Endodermal cell (in vitro differentiated cells): ENCODE results near the gene CDK2AP2. TPM values are rescaled to one million over a fixed set of nuclear protein-coding genes. Genes with fewer than 3 reads are reported as not detected.

ENCODE experiments used
- DNase-seq: peaks from one replicate; pipeline ENCODE4 v3.0.0-alpha.2; 2017
- H3K27ac ChIP-seq: 2 replicates; pipeline ENCODE4 v1.5.1; 2013; ENCODE audit warnings: mild to moderate bottlenecking, low read depth, low read length, moderate library complexity
- H3K27me3 ChIP-seq: 2 replicates; pipeline ENCODE4 v1.6.1; 2013; ENCODE audit warnings: mild to moderate bottlenecking, low read length, moderate library complexity; ENCODE audit not compliant: insufficient read depth, control insufficient read depth, poor library complexity, severe bottlenecking
- H3K36me3 ChIP-seq: 2 replicates; pipeline ENCODE4 v1.7.0; 2013; ENCODE audit warnings: mild to moderate bottlenecking, low read length, moderate library complexity; ENCODE audit not compliant: control insufficient read depth, insufficient read depth
- H3K4me1 ChIP-seq: one replicate; pipeline ENCODE4 v1.7.0; 2013; ENCODE audit warnings: low read length; ENCODE audit not compliant: control insufficient read depth, insufficient read depth
- H3K4me3 ChIP-seq: 2 replicates; pipeline ENCODE4 v1.5.1; 2013; ENCODE audit warnings: mild to moderate bottlenecking, low read length, moderate library complexity
- H3K9ac ChIP-seq: 2 replicates; pipeline ENCODE4 v1.6.1; 2013; ENCODE audit warnings: mild to moderate bottlenecking, low read length, moderate library complexity; ENCODE audit not compliant: poor library complexity, severe bottlenecking; ENCODE audit errors: extremely low read depth
- H3K9me3 ChIP-seq: 2 replicates; pipeline ENCODE4 v1.6.1; 2013; ENCODE audit warnings: mild to moderate bottlenecking, low read length, moderate library complexity; ENCODE audit not compliant: control insufficient read depth
- H3K27ac Mint-ChIP-seq: 2 replicates; pipeline ENCODE4 v1.8.0; 2020; ENCODE audit warnings: mixed read lengths
- H3K27me3 Mint-ChIP-seq: 2 replicates; pipeline ENCODE4 v1.8.0; 2021; ENCODE audit warnings: mild to moderate bottlenecking, mixed read lengths; ENCODE audit not compliant: insufficient read depth
- H3K36me3 Mint-ChIP-seq: 2 replicates; pipeline ENCODE4 v1.8.0; 2020; ENCODE audit warnings: low read depth, mixed read lengths
- H3K4me1 Mint-ChIP-seq: 2 replicates; pipeline ENCODE4 v1.8.0; 2020; ENCODE audit warnings: mixed read lengths
- H3K4me3 Mint-ChIP-seq: 2 replicates; pipeline ENCODE4 v1.8.0; 2020; ENCODE audit warnings: mild to moderate bottlenecking, moderate library complexity, mixed read lengths
- H3K9me3 Mint-ChIP-seq: 2 replicates; pipeline ENCODE4 v1.8.0; 2020; ENCODE audit warnings: mild to moderate bottlenecking, mixed read lengths
- CTCF ChIP-seq: fragments of 200-600 bp; sonication (generic); conservative IDR thresholded peaks from 2 replicates; pipeline ENCODE4 v1.5.0; 2021; ENCODE audit warnings: antibody characterized with exemption, mild to moderate bottlenecking
- WGBS, 2 experiments: methylation state at CpG; one replicate each; pipeline versions ENCODE4 v1.1.5 to v1.1.7; 2013; ENCODE audit warnings: missing lambda C conversion rate in 2 of 2, mixed read lengths in 1 of 2; ENCODE audit not compliant: insufficient coverage in 1 of 2, insufficient read length in 1 of 2; 5-methylcytosine and 5-hydroxymethylcytosine counted together
- total RNA-seq, 2 donors: library from RNA; stranded (reverse); fragmentation: NEBNext Ultra II Directional in 1 of 2; extraction: Animal tissue kit (Norgen Biotek cat#: 25700) in 1 of 2; gene quantifications; 2 replicates in 1 of 2; 3 replicates in 1 of 2; pipeline ENCODE4 v1.2.1, GENCODE V29; 2021

CDK2AP2 gene
- total RNA-seq, 2 donors from 2014 or later: 30.6 to 47.6 TPM

DNA sequence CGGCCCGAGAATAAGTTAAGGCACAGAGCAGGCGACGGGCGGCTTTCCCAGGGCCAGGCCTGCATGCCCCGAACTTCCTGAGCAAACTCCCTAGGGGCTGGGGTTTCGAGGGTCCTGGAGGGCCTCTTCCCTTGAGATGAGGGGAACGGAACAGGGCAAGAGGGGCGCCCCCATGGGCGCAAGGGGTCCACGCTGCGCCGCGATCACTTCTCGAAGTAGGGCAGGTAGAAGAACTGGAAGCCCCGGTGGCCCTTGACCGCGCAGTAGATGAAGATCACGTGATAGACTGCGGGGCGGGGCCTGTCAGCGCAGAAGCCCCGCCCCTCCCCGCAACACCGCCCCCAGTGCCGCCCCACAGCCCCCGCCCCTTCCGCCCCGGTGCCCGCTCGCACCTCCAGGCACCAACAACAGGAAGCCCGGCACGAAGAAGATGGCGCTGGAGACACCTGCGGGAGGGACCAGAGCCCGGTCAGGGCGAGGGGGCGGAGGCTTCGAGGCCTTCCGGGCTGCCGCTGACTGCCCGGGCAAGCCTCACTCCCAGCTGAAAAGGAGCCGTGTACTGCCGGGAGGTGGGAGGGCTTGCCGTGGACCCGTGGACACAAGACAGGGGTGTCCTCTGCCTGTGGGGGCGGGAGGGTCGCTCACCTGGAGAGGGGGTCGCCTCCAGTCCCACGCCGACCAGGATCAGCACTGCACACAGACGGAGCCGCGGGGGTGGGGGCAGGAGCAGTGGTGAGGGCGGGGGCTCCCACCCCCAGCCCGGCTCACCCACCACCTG lies 43.4 kb downstream of the CDK2AP2 start:
- H3K9me3 Mint-ChIP-seq: no peaks in the 10 kb centered on the region
- Histone ChIP-seq H3K4me3 (peak overlapping the region; percentile 92), H3K9me3 (no peaks in the 10 kb centered on the region), H3K27ac (peak overlapping the region; percentile 70), H3K4me1 (no peaks in the 10 kb centered on the region), H3K27me3 (no peaks in the 10 kb centered on the region), H3K9ac (peak overlapping the region; percentile 83), H3K36me3 (no peaks in the 10 kb centered on the region)
- peak; percentile 98 for DNase-seq
- H3K27ac Mint-ChIP-seq: peak overlapping the region; percentile 91
- H3K36me3 Mint-ChIP-seq: peaks cover 4% of the 10 kb centered on the region
- H3K4me1 Mint-ChIP-seq: peaks cover 9% of the 10 kb centered on the region
- peak overlapping the region; percentile 74 for H3K4me3 Mint-ChIP-seq
- no peak for TF ChIP-seq CTCF
- H3K27me3 Mint-ChIP-seq: peaks cover 2% of the 10 kb centered on the region
- WGBS, 2 experiments: 16 to 69% methylated on average over 10 to 55 of the region's 56 CpGs

- Histone ChIP-seq H3K27me3 (no peaks in the 10 kb centered on the region), H3K36me3 (no peaks in the 10 kb centered on the region), H3K4me3 (no peak overlapping the region), H3K27ac (no peak overlapping the region), H3K4me1 (no peaks in the 10 kb centered on the region), H3K9ac (no peak overlapping the region), H3K9me3 (no peaks in the 10 kb centered on the region)
- 88 to 91% methylated on average over 10 to 20 of the region's 20 CpGs for WGBS, 2 experiments
- peaks cover 4% of the 10 kb centered on the region for H3K36me3 Mint-ChIP-seq
- H3K27ac Mint-ChIP-seq: no peak overlapping the region
- TF ChIP-seq CTCF: no peak
- H3K9me3 Mint-ChIP-seq: no peaks in the 10 kb centered on the region
- peak overlapping the region; percentile 74 for H3K4me3 Mint-ChIP-seq
- H3K27me3 Mint-ChIP-seq: peaks cover 5% of the 10 kb centered on the region
- peak; percentile 57 for DNase-seq
- peaks cover 9% of the 10 kb centered on the region for H3K4me1 Mint-ChIP-seq
These were observed 44.1 kb downstream of the CDK2AP2 start for GRCh38 chr11:67463680-67464410.

- Histone ChIP-seq H3K9ac (no peak overlapping the region), H3K9me3 (no peaks in the 10 kb centered on the region), H3K27me3 (no peaks in the 10 kb centered on the region), H3K4me3 (no peak overlapping the region), H3K27ac (no peak overlapping the region), H3K4me1 (no peaks in the 10 kb centered on the region), H3K36me3 (no peaks in the 10 kb centered on the region)
- Mint-ChIP-seq H3K4me3 (no peak overlapping the region), H3K27ac (no peak overlapping the region), H3K9me3 (no peaks in the 10 kb centered on the region), H3K27me3 (peaks cover 5% of the 10 kb centered on the region), H3K4me1 (peaks cover 6% of the 10 kb centered on the region), H3K36me3 (peaks cover 4% of the 10 kb centered on the region)
- TF ChIP-seq CTCF: no peak
- WGBS, 2 experiments: 85 to 98% methylated on average over 7 to 10 of the region's 10 CpGs
- no peak for DNase-seq
These were observed 44.8 kb downstream of the CDK2AP2 start for GRCh38 chr11:67463186-67463585.
